ENCODE results near the gene DENR.
"Not testable (repeated sequence)": the region's sequence is repeated elsewhere in the genome, so short reads cannot be mapped to it uniquely, and the experiment has no call there.

The DENR gene, protein sequence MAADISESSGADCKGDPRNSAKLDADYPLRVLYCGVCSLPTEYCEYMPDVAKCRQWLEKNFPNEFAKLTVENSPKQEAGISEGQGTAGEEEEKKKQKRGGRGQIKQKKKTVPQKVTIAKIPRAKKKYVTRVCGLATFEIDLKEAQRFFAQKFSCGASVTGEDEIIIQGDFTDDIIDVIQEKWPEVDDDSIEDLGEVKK

DNA sequence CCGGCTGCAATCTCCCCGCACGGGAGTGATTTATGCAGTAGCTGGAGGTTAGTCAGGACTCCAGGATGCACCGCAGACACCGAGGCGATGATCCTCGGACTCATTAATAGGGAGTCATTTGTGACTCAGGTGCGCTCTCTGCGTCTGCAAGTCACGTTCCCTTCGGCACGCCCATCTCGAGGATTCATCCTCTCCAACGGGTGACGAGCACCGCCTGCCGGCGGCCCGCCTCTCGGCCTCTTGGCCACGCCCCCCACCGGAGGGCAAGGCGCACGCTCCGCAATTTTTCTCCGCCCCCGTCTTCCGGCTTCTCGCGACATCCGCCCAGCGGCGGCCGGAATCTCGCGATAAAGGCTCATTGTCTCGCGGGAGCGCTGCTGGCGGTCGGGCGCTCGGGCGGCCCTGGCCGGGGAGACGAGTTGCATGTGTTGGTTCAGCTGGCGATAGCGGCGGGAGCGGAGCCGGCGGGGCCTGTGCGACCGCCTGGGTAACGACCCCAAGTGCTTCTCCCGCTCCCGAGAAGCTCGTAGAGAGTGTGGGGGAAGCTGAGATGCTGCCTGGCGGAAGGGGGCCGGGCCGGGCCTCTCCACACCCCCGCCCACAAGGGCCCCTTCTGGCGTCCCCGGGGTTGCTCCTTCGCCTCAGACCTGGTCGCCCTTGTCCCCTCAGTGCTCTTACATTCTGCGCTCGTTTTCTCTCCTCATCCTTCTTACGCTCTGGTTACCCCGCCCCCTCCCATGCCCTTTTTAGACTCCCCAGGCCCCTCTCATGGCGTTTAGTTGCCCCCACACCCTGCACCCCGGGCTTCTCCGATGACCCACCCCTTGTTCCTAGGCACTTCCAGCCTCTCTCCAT is at the start of gene DENR:
Gene DENR (plus strand): TSS at position 361 of the 855 bp plus-strand sequence. CDS start 878 bp downstream, outside the sequence.
- no peaks in the 10 kb centered on the region for H3K27me3 ChIP-seq (ENCODE audit: insufficient read depth, low read length)
- H3K36me3 ChIP-seq (ENCODE audit: insufficient read depth, low read length): peaks cover 34% of the 10 kb centered on the region
- H3K9me3 ChIP-seq (ENCODE audit: low read length): no peaks in the 10 kb centered on the region
- H2AFZ ChIP-seq (ENCODE audit: low read depth, low read length): peak within 1 kb of the TSS; percentile 3
- peak within 1 kb of the TSS; percentile 73 for H3K4me3 ChIP-seq (ENCODE audit: low read length)
- peaks cover 11% of the 10 kb centered on the region for H3K4me1 ChIP-seq (ENCODE audit: insufficient read depth, low read length)

DNA sequence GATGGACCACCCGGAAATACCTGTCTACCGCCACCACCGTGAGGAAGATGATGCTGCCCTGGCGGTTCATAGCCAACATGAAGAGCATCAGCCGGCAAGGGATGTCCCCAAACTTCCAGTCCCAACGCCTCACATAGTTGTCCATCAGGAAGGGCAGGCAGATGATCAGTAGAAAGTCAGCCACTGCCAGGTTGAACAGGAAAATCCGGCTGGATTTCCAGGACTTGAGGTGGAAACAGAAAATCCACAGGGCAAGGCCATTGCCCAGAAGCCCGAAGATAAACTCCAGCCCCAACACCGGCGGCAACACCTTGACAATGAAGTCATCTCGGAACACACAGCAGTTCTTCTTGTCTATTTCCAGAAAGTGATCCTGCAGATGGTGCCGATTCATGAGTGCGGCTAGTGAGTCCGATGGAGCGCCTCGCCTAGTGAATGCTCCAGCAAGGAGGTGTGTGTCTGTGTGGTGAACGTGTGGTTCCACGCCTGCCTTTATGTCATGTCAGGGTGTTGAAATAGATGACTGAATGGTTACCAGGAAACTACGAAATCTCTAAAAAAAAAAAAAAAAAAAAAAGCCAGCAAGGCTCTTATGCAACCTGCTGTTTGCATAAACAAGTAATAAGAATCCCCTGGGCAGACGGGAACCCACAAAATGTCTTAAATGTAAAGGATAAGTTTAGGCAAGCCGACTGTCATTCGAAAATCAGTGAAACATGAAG is 49.6 kb upstream of the DENR start, which contains the start of gene HCAR2:
Gene HCAR2 (minus strand): TSS at position 468 of the 722 bp plus-strand sequence. CDS start 74 bp downstream, at position 394.
- H3K4me3 ChIP-seq (ENCODE audit: low read length); H2AFZ ChIP-seq (ENCODE audit: low read depth, low read length); H3K27me3 ChIP-seq (ENCODE audit: insufficient read depth, low read length); H3K36me3 ChIP-seq (ENCODE audit: insufficient read depth, low read length); H3K9me3 ChIP-seq (ENCODE audit: low read length); H3K4me1 ChIP-seq (ENCODE audit: insufficient read depth, low read length): not testable (repeated sequence)

DNA sequence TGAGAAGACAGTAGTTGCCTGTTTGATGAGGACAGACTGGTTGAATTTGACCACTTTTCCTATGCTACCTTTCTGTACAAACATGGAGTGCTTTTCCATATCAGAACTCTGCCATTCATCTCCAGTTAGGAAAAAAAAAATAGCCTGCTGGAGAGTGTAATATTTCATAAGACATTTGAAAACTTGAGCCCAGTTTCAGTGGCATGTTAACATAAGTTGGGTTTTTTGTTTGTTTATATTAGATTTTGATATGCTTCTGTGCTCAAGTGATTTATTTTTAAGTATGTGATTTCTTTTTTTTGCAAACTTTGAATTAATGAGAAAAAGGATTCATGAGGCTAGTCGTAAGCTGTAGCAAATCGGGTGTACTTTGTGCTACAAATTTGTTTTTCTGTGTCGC is 48.8 kb upstream of the DENR start:
- H3K4me3 ChIP-seq (ENCODE audit: low read length); H2AFZ ChIP-seq (ENCODE audit: low read depth, low read length); H3K9me3 ChIP-seq (ENCODE audit: low read length); H3K27me3 ChIP-seq (ENCODE audit: insufficient read depth, low read length); H3K4me1 ChIP-seq (ENCODE audit: insufficient read depth, low read length); H3K36me3 ChIP-seq (ENCODE audit: insufficient read depth, low read length): not testable (repeated sequence)

DNA sequence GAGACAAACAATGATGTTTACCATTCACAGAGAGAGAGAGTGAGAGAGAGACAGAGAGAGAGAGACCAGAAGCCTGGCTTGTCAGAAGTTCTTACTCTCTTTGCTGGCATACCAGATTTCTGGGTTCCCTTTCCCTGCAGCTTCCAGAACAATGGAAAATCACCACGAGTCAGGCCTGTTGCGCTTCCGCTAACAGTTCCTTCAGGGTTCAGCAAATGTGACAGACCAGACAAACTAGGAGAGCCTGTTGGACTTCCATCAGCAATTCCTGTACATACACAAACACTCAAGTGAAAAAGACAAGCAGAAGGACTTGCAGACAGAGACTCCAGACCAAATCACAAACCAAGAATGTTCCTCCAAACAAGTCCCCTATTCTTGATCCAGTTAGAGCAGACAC is 43.3 kb upstream of the DENR start:
- H2AFZ ChIP-seq (ENCODE audit: low read depth, low read length); H3K4me1 ChIP-seq (ENCODE audit: insufficient read depth, low read length); H3K27me3 ChIP-seq (ENCODE audit: insufficient read depth, low read length): not testable (repeated sequence)

DNA sequence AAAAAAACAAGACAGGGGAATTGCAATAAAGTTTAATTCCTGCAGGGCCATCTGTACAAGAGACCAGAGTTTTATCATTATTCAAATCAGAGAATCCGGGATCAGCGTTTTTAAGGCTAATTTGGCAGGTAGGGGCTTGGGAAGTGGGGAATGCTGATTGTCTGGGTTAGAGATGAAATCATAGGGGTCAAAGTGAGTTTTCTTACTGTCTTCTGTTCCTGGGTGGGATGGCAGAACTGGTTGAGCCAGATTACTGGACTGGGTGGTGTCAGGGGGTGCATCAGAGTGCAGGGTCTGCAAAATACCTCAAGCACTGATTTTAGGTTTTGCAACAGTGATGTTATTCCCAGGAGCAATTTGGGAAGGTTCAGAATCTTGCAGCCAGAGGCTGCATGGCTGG is 42.3 kb upstream of the DENR start:
- not testable (repeated sequence) for H3K4me1 ChIP-seq (ENCODE audit: insufficient read depth, low read length); H3K27me3 ChIP-seq (ENCODE audit: insufficient read depth, low read length); H2AFZ ChIP-seq (ENCODE audit: low read depth, low read length); H3K9me3 ChIP-seq (ENCODE audit: low read length); H3K4me3 ChIP-seq (ENCODE audit: low read length); H3K36me3 ChIP-seq (ENCODE audit: insufficient read depth, low read length)

More for the DNA sequence above, 43.3 kb upstream of the DENR start:
- not testable (repeated sequence) for H3K36me3 ChIP-seq (ENCODE audit: insufficient read depth, low read length); H3K9me3 ChIP-seq (ENCODE audit: low read length); H3K4me3 ChIP-seq (ENCODE audit: low read length)

DNA sequence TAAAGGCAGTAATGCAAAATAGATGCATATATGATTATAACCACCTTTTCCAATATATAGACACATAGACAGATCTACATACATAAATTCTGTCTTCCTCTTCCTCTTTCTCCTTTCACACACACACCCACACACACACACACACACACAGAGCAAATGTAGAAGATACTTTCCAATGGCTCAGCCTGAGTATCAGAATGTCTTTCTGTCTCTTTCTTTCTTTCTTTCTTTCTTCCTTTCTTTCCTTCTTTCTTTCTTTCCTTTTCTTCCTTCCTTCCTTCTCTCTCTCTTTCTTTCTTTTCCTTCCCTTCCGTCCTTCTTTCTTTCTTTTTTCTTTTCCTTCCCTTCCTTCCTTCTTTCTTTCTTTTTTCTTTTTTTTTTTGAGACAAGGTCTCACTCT is 41.4 kb upstream of the DENR start:
- H3K4me1 ChIP-seq (ENCODE audit: insufficient read depth, low read length); H3K27me3 ChIP-seq (ENCODE audit: insufficient read depth, low read length); H3K4me3 ChIP-seq (ENCODE audit: low read length); H3K9me3 ChIP-seq (ENCODE audit: low read length); H2AFZ ChIP-seq (ENCODE audit: low read depth, low read length); H3K36me3 ChIP-seq (ENCODE audit: insufficient read depth, low read length): not testable (repeated sequence)

DNA sequence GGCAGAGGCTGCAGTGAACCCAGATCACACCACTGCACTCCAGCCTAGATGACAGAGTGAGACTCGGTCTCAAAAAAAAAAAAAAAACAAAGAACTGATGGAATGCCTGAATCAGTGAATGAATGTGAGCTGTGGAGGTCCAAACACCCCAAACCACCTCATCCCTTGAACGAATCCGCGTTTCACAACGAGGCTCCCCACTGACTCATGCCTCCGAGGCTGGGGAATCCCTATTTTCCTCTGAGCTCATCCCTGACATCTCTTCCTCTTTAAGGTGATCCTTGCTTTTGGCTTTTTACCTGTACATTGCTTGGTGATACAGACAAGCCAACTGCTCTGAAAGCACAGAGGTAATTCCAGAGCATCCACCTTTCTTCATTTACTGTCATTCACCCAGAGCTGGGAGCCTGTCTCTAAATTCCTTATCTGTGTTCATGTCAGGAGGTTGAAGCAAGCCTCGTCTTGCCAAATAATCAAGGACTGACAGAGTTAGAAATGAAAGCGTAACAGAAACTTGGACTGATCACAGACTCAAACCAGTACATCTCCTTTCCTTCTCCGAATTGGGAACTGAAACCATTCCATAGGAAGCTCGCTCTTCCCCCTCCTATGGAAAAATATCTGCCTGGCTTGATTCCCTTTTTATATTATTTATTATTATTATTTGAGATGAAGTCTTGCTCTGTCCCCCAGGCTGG is 39.0 kb upstream of the DENR start:
- not testable (repeated sequence) for H2AFZ ChIP-seq (ENCODE audit: low read depth, low read length); H3K4me1 ChIP-seq (ENCODE audit: insufficient read depth, low read length); H3K36me3 ChIP-seq (ENCODE audit: insufficient read depth, low read length); H3K9me3 ChIP-seq (ENCODE audit: low read length); H3K4me3 ChIP-seq (ENCODE audit: low read length); H3K27me3 ChIP-seq (ENCODE audit: insufficient read depth, low read length)

DNA sequence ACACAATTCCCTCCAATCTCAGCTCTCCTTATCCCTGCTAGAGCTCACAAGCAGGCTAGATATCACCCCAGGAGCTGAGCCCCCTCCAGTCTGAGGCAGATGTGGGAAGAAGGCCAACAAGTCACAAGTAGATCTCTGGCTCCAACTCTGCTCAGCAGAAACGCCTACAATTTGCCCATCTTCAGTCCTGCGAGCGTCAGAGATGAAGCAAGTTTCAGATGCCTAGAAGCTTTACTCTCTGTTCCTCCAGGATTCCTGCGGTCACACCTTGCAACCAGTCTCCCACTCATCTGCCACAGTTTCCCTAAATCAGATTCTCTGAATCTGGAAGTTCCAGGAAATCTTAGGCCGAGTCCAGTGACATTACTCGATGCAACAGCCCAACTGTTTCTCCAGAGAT is 37.4 kb upstream of the DENR start:
- H3K4me1 ChIP-seq (ENCODE audit: insufficient read depth, low read length); H3K36me3 ChIP-seq (ENCODE audit: insufficient read depth, low read length); H3K9me3 ChIP-seq (ENCODE audit: low read length); H3K4me3 ChIP-seq (ENCODE audit: low read length); H3K27me3 ChIP-seq (ENCODE audit: insufficient read depth, low read length); H2AFZ ChIP-seq (ENCODE audit: low read depth, low read length): not testable (repeated sequence)

DNA sequence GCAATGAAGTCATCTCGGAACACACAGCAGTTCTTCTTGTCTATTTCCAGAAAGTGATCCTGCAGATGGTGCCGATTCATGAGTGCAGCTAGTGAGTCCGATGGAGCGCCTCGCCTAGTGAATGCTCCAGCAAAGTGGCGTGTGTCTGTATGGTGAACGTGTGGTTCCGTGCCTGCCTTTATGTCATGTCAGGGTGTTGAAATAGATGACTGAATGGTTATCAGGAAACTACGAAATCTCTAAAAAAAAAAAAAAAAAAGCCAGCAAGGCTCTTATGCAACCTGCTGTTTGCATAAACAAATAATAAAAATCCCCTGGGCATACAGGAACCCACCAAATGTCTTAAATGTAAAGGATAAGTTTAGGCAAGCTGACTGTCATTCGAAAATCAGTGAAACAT is 36.0 kb upstream of the DENR start, which contains the start of gene HCAR3:
Gene HCAR3 (minus strand): TSS at position 154 of the 400 bp plus-strand sequence. CDS start 74 bp downstream, at position 80.
- not testable (repeated sequence) for H3K36me3 ChIP-seq (ENCODE audit: insufficient read depth, low read length); H3K27me3 ChIP-seq (ENCODE audit: insufficient read depth, low read length); H3K9me3 ChIP-seq (ENCODE audit: low read length); H3K4me1 ChIP-seq (ENCODE audit: insufficient read depth, low read length); H3K4me3 ChIP-seq (ENCODE audit: low read length); H2AFZ ChIP-seq (ENCODE audit: low read depth, low read length)

DNA sequence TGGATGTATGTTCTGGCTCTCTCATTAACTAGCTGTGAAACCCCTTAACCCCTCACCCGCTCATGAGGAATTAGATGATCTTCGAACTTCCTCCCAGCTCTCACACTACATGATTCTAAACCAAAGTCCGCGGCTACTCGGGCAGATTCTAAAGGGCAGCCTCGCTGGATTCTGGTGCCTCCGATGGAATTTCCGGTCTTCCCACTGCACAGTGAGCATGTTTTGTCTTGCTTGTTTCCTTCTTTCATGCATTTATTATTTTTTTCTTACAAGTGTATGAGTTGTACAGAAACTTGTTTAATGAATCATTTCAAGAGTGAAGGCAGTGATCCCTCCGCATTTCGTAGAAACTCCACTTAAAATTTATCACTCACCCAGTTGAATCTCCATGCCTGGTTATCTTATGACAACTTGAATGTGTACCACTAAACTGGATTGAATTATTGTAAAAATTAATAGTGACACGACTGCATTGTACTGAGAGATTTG is 31.5 kb upstream of the DENR start:
- no peak overlapping the region for H3K4me3 ChIP-seq (ENCODE audit: low read length)
- peaks cover under 1% of the 10 kb centered on the region for H3K9me3 ChIP-seq (ENCODE audit: low read length)
- H3K27me3 ChIP-seq (ENCODE audit: insufficient read depth, low read length): no peaks in the 10 kb centered on the region
- H2AFZ ChIP-seq (ENCODE audit: low read depth, low read length): no peak overlapping the region
- H3K4me1 ChIP-seq (ENCODE audit: insufficient read depth, low read length): no peaks in the 10 kb centered on the region
- no peaks in the 10 kb centered on the region for H3K36me3 ChIP-seq (ENCODE audit: insufficient read depth, low read length)

DNA sequence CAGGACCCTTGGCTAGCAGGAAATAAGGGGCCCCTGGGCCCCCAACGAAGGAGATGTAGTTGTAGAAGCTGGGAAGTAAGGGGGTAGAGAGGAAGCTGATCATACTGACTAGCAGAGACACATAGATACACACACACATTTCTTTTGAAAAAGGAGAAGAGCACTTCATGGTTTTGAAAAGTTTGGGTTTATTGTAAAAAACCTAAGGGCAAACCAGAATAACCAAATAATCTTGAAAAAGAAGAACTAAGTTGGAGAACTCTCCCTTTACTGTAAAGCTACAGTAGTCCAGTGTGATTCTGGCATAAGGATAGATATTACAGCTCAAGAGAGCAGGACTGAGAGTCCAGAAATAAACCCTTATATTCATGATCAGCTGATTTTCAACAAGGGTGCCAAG is 30.2 kb upstream of the DENR start:
- H2AFZ ChIP-seq (ENCODE audit: low read depth, low read length): no peak overlapping the region
- H3K9me3 ChIP-seq (ENCODE audit: low read length): no peaks in the 10 kb centered on the region
- H3K4me3 ChIP-seq (ENCODE audit: low read length): no peak overlapping the region
- no peaks in the 10 kb centered on the region for H3K36me3 ChIP-seq (ENCODE audit: insufficient read depth, low read length)
- H3K4me1 ChIP-seq (ENCODE audit: insufficient read depth, low read length): no peaks in the 10 kb centered on the region
- no peaks in the 10 kb centered on the region for H3K27me3 ChIP-seq (ENCODE audit: insufficient read depth, low read length)

DNA sequence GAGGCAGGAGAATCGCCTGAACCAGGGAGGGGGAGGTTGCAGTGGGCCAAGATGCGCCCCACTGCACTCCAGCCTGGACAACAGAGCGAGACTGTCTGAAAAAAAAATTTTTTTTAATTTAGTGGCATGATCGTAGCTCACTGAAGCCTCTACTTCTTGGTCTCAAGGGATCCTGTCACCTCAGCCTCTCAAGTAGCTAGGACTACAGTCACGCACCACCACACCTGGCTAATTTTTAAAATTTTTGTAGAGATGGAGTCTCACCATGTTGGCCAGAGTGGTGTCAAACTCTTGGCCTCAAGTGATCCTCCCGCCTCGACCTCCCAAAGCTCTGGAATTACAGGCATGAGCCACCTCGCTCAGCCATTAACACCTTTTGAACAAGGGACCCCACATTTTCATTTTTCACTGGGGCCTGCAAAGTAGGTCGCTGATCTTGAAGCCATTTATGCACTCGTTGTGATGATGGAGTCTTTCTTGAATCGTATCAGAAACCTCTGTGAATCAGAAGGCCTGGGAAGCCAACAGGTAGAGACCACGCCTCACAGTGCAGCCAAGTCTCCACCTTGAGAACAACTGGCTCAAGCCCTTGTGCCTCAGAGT is 27.9 kb upstream of the DENR start:
- H3K36me3 ChIP-seq (ENCODE audit: insufficient read depth, low read length): no peaks in the 10 kb centered on the region
- no peaks in the 10 kb centered on the region for H3K9me3 ChIP-seq (ENCODE audit: low read length)
- H3K4me3 ChIP-seq (ENCODE audit: low read length): no peak overlapping the region
- no peaks in the 10 kb centered on the region for H3K27me3 ChIP-seq (ENCODE audit: insufficient read depth, low read length)
- H3K4me1 ChIP-seq (ENCODE audit: insufficient read depth, low read length): no peaks in the 10 kb centered on the region
- no peak overlapping the region for H2AFZ ChIP-seq (ENCODE audit: low read depth, low read length)

Data from neuron (in vitro differentiated cells).